DND-41 (cell line): Measurements from ENCODE around the gene PLEKHM1.

Experiments
- ATAC-seq: fragments of 200-7000 bp; cut with Tn5 transposase; 3 replicates; pipeline ENCODE4 v1.9.1; 2021; ENCODE audit warnings: low read depth; ENCODE audit not compliant: insufficient read depth
- DNase-seq: peaks from one replicate; pipeline ENCODE4 v3.0.0-alpha.2; 2020
- H2AFZ ChIP-seq: 2 replicates; pipeline ENCODE4 v1.6.0; 2012; ENCODE audit warnings: low read depth, low read length
- H3K27ac ChIP-seq: 2 replicates; pipeline ENCODE4 v1.5.1; 2012; ENCODE audit warnings: low read length, inconsistent platforms
- H3K27me3 ChIP-seq: fragments of 200-600 bp; sonication (generic); 2 replicates; pipeline ENCODE4 v1.6.0; 2012; ENCODE audit warnings: low read length, mild to moderate bottlenecking, inconsistent platforms; ENCODE audit not compliant: insufficient read depth, poor library complexity
- H3K36me3 ChIP-seq: 2 replicates; pipeline ENCODE4 v1.5.1; 2012; ENCODE audit warnings: low read length, inconsistent platforms; ENCODE audit not compliant: insufficient read depth
- H3K4me1 ChIP-seq: 2 replicates; pipeline ENCODE4 v1.5.1; 2012; ENCODE audit warnings: mild to moderate bottlenecking, low read length; ENCODE audit not compliant: insufficient read depth
- H3K4me2 ChIP-seq: 2 replicates; pipeline ENCODE4 v1.6.0; 2012; ENCODE audit warnings: mild to moderate bottlenecking, moderate library complexity, low read length, inconsistent platforms; ENCODE audit not compliant: insufficient read depth
- H3K4me3 ChIP-seq, 2 experiments: fragments of 200-600 bp in 1 of 2; shearing (Covaris generic) in 1 of 2; 2 replicates each; pipeline ENCODE4 v1.5.1; 2012 to 2016; ENCODE audit warnings: inconsistent platforms in 2 of 2, low read length in 2 of 2, mild to moderate bottlenecking in 2 of 2, low read depth in 1 of 2, moderate library complexity in 1 of 2
- H3K79me2 ChIP-seq: 2 replicates; pipeline ENCODE4 v1.6.0; 2012; ENCODE audit warnings: low read length, inconsistent platforms; ENCODE audit not compliant: insufficient read depth
- H3K9ac ChIP-seq: 2 replicates; pipeline ENCODE4 v1.6.0; 2012; ENCODE audit warnings: low read depth, mild to moderate bottlenecking, inconsistent platforms, low read length, moderate library complexity
- H3K9me3 ChIP-seq: 2 replicates; pipeline ENCODE4 v1.5.1; 2012; ENCODE audit warnings: low read length, moderate library complexity, mild to moderate bottlenecking, inconsistent platforms; ENCODE audit not compliant: insufficient read depth, severe bottlenecking
- H4K20me1 ChIP-seq: 2 replicates; pipeline ENCODE4 v1.6.0; 2012; ENCODE audit warnings: low read length; ENCODE audit not compliant: insufficient read depth
- EZH2 ChIP-seq: IDR thresholded peaks from 3 replicates; pipeline ENCODE4 v1.6.1; 2012; ENCODE audit warnings: borderline replicate concordance, low read depth, mild to moderate bottlenecking, moderate library complexity, low read length, inconsistent platforms; ENCODE audit not compliant: severe bottlenecking
- TF ChIP-seq, protein P1 (sequence below): IDR thresholded peaks from 2 replicates; pipeline ENCODE4 v1.5.1; 2012; ENCODE audit warnings: borderline replicate concordance, low read length, moderate library complexity, mild to moderate bottlenecking; ENCODE audit not compliant: poor library complexity, severe bottlenecking; ENCODE audit errors: extremely low read depth

The PLEKHM1 gene

DNA sequence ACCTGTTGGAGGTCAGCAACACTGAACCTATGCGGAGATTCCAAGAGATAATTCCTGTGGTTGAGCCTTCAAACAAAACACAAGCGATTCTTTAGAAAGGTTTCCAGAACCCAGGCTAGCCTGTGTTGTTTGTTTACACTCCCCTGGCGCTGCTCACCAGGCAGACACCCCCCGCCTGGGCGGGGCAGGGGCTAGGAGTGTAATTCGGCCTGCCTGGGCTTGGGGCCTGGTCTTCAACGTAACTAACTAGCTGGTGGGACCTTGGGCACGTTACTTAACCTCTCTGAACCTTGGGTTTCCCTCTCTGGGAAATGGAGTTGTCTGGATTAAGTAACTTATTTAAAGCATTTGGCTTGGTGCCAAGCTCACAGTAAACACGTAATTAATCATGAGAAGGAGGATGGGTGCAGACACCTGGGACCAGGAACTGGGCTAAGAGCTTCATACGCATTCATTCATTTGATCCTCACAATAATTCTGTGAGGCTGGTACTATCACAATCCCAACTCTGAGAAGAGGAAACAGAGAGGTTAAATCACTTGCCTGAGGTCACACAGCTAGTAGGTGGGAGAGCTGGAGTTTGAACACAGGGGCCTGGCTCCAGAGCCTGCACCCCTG, 50.3 kb downstream of the PLEKHM1 start:
- no peaks in the 10 kb centered on the region for H3K79me2 ChIP-seq
- TF ChIP-seq, protein P1, sequence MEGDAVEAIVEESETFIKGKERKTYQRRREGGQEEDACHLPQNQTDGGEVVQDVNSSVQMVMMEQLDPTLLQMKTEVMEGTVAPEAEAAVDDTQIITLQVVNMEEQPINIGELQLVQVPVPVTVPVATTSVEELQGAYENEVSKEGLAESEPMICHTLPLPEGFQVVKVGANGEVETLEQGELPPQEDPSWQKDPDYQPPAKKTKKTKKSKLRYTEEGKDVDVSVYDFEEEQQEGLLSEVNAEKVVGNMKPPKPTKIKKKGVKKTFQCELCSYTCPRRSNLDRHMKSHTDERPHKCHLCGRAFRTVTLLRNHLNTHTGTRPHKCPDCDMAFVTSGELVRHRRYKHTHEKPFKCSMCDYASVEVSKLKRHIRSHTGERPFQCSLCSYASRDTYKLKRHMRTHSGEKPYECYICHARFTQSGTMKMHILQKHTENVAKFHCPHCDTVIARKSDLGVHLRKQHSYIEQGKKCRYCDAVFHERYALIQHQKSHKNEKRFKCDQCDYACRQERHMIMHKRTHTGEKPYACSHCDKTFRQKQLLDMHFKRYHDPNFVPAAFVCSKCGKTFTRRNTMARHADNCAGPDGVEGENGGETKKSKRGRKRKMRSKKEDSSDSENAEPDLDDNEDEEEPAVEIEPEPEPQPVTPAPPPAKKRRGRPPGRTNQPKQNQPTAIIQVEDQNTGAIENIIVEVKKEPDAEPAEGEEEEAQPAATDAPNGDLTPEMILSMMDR: no peak
- no peak for TF ChIP-seq EZH2
- ATAC-seq: no peak
- no peaks in the 10 kb centered on the region for H3K9me3 ChIP-seq
- no peak overlapping the region for H3K4me3 ChIP-seq
- no peak overlapping the region for H3K4me2 ChIP-seq
- no peaks in the 10 kb centered on the region for H4K20me1 ChIP-seq
- DNase-seq: no peak
- no peak overlapping the region for H3K9ac ChIP-seq
- no peaks in the 10 kb centered on the region for H3K27me3 ChIP-seq
- peaks cover 31% of the 10 kb centered on the region for H3K36me3 ChIP-seq
- no peak overlapping the region for H3K27ac ChIP-seq
- H3K4me1 ChIP-seq: no peaks in the 10 kb centered on the region
- H2AFZ ChIP-seq: no peak overlapping the region

DNA sequence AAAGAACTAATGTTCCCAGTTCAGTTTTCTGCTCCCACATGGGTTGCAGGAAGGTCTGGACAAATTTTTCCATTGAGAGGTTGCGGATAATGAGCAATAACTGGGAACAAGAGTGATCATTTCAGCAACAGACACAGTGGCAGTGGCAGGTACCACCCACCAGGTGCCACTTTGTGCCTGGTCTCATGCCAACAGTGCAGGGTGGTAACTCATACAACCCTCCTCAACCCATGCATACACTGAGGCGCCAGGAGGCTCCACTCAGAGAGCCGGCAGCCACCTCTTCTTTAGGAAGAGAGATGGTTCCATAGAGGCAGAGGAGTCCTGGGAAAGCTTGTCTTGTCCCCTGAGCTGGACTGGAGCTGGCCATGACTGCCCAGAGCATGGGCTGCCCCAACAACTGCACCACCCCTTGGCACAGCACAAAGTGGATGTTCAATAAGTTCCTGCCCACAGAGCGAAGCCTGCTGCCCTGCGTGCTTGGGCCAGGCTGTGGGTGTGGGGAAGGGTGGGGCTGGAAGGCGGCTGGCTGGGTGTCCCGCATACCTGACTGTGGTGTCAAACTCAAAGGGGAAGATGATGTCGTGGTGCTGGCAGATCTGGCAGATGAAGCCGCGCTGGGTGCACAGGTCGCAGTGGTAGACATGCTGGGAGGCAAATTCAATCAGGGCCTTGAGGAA, 51.5 kb downstream of the PLEKHM1 start:
- ATAC-seq: no peak
- Histone ChIP-seq H3K9ac (no peak overlapping the region), H3K9me3 (no peaks in the 10 kb centered on the region), H4K20me1 (no peaks in the 10 kb centered on the region), H3K4me2 (no peak overlapping the region), H3K27ac (no peak overlapping the region), H2AFZ (no peak overlapping the region), H3K4me3 (no peak overlapping the region), H3K36me3 (peaks cover 27% of the 10 kb centered on the region), H3K27me3 (no peaks in the 10 kb centered on the region), H3K4me1 (no peaks in the 10 kb centered on the region), H3K79me2 (no peaks in the 10 kb centered on the region)
- no peak for TF ChIP-seq EZH2
- no peak for DNase-seq

DNA sequence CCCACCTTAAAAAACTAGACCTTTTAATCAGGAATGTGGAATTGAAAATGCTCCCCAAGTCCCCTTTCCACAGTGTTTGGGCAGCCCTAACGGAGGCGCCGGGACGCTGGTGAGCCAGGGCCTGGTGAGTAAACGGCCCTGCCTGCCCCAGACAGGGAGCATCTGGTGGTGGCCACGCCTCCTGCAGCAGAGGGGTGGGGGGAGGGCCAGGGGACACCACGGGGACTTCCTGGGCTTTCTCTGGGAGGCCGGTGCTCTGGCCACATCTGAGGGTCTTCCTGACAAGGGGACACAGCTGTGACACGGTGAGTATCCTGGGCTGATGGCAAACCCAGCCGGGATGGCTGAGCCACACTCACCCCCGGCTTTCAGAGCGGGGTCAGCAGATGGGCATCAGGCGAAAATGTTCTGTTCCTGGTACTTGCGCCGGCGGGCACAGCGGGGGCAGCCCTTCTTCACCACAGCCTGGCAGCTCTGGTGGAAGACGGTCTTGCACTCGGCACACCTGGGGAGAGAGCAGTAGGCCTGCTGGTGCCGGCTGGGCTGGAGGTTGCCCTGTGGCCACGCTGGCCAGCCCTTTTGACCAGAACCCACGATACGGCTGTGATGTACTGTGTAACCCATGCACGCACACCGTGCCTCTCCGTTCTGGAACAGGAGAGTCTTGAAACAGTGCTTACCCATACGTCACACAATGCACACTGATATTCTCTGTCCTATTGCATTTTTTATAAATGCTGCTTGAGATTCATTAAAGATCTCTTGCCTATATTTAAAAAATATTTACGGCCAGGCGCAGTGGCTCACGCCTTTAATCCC, 52.8 kb downstream of the PLEKHM1 start:
- Histone ChIP-seq H3K27me3 (no peaks in the 10 kb centered on the region), H2AFZ (no peak overlapping the region), H3K36me3 (peaks cover 27% of the 10 kb centered on the region), H3K4me2 (no peak overlapping the region), H3K27ac (no peak overlapping the region), H3K9ac (no peak overlapping the region), H3K79me2 (no peaks in the 10 kb centered on the region), H3K4me3 (no peak overlapping the region), H3K9me3 (no peaks in the 10 kb centered on the region), H4K20me1 (no peaks in the 10 kb centered on the region), H3K4me1 (no peaks in the 10 kb centered on the region)
- DNase-seq (no peak), ATAC-seq (no peak)
- TF ChIP-seq EZH2: no peak
- TF ChIP-seq, protein P1: no peak
